MCF 10A (cell line): ENCODE results near the gene FAM217A. TPM values are rescaled to one million over a fixed set of nuclear protein-coding genes. Genes with fewer than 3 reads are reported as not detected.

Experiments
- BruUV-seq: library from RNA; stranded (reverse); fragments of 400-500 nt; replicated peaks from 2 replicates; lab custom pipeline; 2021; lab: Mats Ljungman, UMichigan
- CTCF ChIA-PET: fragments of 300-600 bp; sonication (Branson Sonifier 250); formaldehyde crosslinking; extraction: SDS; loops from one replicate; lab custom pipeline; 2021; ENCODE audit warnings: antibody characterized with exemption, inconsistent platforms; lab: Yijun Ruan, JAX
- POLR2A ChIA-PET: fragments of 300-600, 350-650 bp; sonication (Branson Sonifier 250); formaldehyde crosslinking; extraction: SDS; loops from one replicate; lab custom pipeline; 2020; ENCODE audit warnings: antibody characterized with exemption, inconsistent platforms; lab: Yijun Ruan, JAX
- DNase-seq: peaks from one replicate; pipeline ENCODE4 v3.0.0-alpha.2; 2018; ENCODE audit not compliant: unreplicated experiment
- H3K27ac Mint-ChIP-seq: one replicate; pipeline ENCODE4 v1.8.0; 2022; ENCODE audit warnings: mild to moderate bottlenecking, low read depth, mixed read lengths; ENCODE audit not compliant: unreplicated experiment
- H3K27me3 Mint-ChIP-seq: one replicate; pipeline ENCODE4 v1.8.0; 2022; ENCODE audit warnings: mixed read lengths; ENCODE audit not compliant: insufficient read depth, unreplicated experiment
- H3K36me3 Mint-ChIP-seq: one replicate; pipeline ENCODE4 v1.8.0; 2022; ENCODE audit warnings: mild to moderate bottlenecking, moderate library complexity, mixed read lengths; ENCODE audit not compliant: insufficient read depth, unreplicated experiment
- H3K4me1 Mint-ChIP-seq: one replicate; pipeline ENCODE4 v1.8.0; 2022; ENCODE audit warnings: mixed read lengths; ENCODE audit not compliant: insufficient read depth, unreplicated experiment
- H3K4me3 Mint-ChIP-seq: one replicate; pipeline ENCODE4 v1.8.0; 2022; ENCODE audit warnings: mild to moderate bottlenecking, moderate library complexity, mixed read lengths; ENCODE audit not compliant: unreplicated experiment
- H3K9me3 Mint-ChIP-seq: one replicate; pipeline ENCODE4 v1.8.0; 2022; ENCODE audit warnings: mixed read lengths; ENCODE audit not compliant: unreplicated experiment
- CTCF ChIP-seq: fragments of 200-600 bp; IDR thresholded peaks from one replicate; pipeline ENCODE4 v1.8.0; 2022; ENCODE audit warnings: antibody characterized with exemption, mild to moderate bottlenecking; ENCODE audit not compliant: unreplicated experiment
- intact Hi-C: fragments of 100-400 bp; cut with micrococcal nuclease; formaldehyde crosslinking; loops from 2 replicates; pipeline ENCODE4 v1.14.1; 2022
- total RNA-seq: library from RNA; stranded (reverse); gene quantifications from 2 replicates; pipeline ENCODE4 v1.2.3, GENCODE V29; 2022

The FAM217A gene
- total RNA-seq, 1 experiment from 2014 or later: not detected

- DNase-seq: peak; percentile 80
- peaks cover 93% of the 10 kb centered on the region for H3K36me3 Mint-ChIP-seq
- intact Hi-C loops: loop anchor here (1.0 to 2.0 kb wide), 3 partner anchors 79 to 155 kb away; partner anchors contain the start of gene ECI2
- H3K27ac Mint-ChIP-seq: peak overlapping the region; percentile 44
- no TSS peak for BruUV-seq
- ChIA-PET CTCF (interaction anchor here (0.6 to 7.2 kb wide), 22 partner anchors 9 to 225 kb away, joined by 3 to 92 read pairs (median 3); no protein-coding TSS in a partner anchor), POLR2A (interaction anchor here (0.6 to 2.8 kb wide), 7 partner anchors 13 to 158 kb away, joined by 3 to 18 read pairs (median 4); partner anchors contain the start of gene ECI2)
- peak; percentile 68 for TF ChIP-seq CTCF
- no peaks in the 10 kb centered on the region for H3K9me3 Mint-ChIP-seq
- no peaks in the 10 kb centered on the region for H3K27me3 Mint-ChIP-seq
- no peak overlapping the region for H3K4me3 Mint-ChIP-seq
- peaks cover 26% of the 10 kb centered on the region for H3K4me1 Mint-ChIP-seq
Measured at GRCh38 chr6:4055420-4056041, 23.4 kb downstream of the FAM217A start.

DNA sequence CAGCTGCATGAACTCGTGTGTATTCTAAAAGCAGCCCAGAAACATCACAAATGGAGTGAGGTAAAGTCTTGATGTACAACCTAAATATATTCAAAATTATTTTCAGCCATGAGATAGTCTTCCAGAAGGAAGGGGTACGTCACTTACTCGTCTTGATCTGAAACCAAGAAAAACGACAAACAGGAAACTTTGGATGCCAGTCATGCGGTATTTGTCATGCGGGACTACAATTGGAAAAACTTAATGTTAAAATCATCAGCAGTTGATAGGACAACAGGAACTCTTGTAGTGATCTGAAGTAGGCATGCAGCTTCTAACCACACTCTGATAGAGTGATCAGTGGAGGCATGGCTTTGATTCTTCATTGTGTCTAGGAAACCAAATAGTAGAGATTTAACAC, 29.7 kb downstream of the FAM217A start:
- intact Hi-C loops: no loop called here
- Mint-ChIP-seq H3K4me1 (peaks cover 6% of the 10 kb centered on the region), H3K27me3 (no peaks in the 10 kb centered on the region), H3K9me3 (no peaks in the 10 kb centered on the region), H3K36me3 (peaks cover 92% of the 10 kb centered on the region), H3K4me3 (no peak overlapping the region), H3K27ac (no peak overlapping the region)
- CTCF ChIA-PET: no interaction called here
- BruUV-seq: no TSS peak
- POLR2A ChIA-PET: no interaction called here
- DNase-seq: no peak
- TF ChIP-seq CTCF: no peak

DNA sequence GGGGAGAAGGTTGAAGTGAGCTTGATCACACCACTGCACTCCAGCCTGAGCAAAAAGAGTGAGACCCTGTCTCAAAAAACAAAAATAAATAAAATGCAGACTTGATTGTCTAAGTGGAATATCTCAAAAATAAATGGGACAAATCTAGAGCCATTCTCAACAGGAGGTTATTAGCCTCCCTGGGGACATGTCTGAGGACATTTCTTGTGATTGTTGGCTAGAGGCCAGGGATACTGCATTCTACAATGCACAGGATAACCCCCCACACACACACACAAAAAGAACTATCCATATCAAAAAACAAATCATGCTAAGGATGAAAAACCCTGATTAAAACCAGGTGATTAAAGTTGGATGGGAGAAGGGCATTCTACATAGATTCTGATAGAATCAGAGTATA, 37.5 kb downstream of the FAM217A start:
- no TSS peak for BruUV-seq
- no peaks in the 10 kb centered on the region for H3K27me3 Mint-ChIP-seq
- ChIA-PET POLR2A (interaction anchor here (0.5 kb wide), 1 partner anchor 275 kb away, joined by 3 read pairs; no protein-coding TSS in a partner anchor), CTCF (interaction anchor here (1.0 kb wide), 1 partner anchor 13 kb away, joined by 4 read pairs; no protein-coding TSS in a partner anchor)
- DNase-seq: no peak
- intact Hi-C loops: no loop called here
- H3K4me1 Mint-ChIP-seq: peaks cover 9% of the 10 kb centered on the region
- no peak overlapping the region for H3K4me3 Mint-ChIP-seq
- H3K27ac Mint-ChIP-seq: no peak overlapping the region
- H3K9me3 Mint-ChIP-seq: no peaks in the 10 kb centered on the region
- peaks cover 90% of the 10 kb centered on the region for H3K36me3 Mint-ChIP-seq
- no peak for TF ChIP-seq CTCF

DNA sequence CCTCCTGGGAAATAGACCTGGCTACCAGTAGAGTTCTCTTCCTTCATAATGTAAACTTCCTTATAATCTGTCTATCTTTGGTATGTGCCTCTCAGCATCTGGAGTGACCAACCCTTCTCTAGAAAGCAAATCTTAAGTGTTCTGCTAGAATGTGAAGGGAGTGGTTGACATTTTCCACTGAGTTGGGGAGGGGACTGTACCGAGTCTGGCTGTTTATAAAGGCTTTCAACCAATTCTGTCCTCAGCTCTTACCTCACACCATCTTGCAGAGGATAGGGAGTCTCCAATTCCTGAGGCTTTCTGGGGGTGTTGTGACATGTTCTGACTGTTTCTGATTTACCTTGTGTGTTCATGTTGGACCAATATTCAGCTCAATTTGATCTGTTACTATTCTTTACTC, 39.6 kb downstream of the FAM217A start:
- CTCF ChIA-PET: interaction anchor here (1.1 to 2.0 kb wide), 2 partner anchors 16 to 17 kb away, joined by 5 to 7 read pairs; no protein-coding TSS in a partner anchor
- H3K27ac Mint-ChIP-seq: no peak overlapping the region

More for the DNA sequence above, 39.6 kb downstream of the FAM217A start:
- Mint-ChIP-seq H3K4me3 (no peak overlapping the region), H3K27me3 (no peaks in the 10 kb centered on the region), H3K4me1 (peaks cover 9% of the 10 kb centered on the region), H3K9me3 (no peaks in the 10 kb centered on the region), H3K36me3 (peaks cover 92% of the 10 kb centered on the region)
- no peak for TF ChIP-seq CTCF
- intact Hi-C loops: no loop called here
- no TSS peak for BruUV-seq
- no peak for DNase-seq
- POLR2A ChIA-PET: interaction anchor here (0.6 to 0.7 kb wide), 2 partner anchors 97 to 516 kb away, joined by 3 read pairs; no protein-coding TSS in a partner anchor
